Left forelimb (tissue), 1 donor: ENCODE data around the gene PTGIS.
A peak's percentile ranks its signal among the peaks of the same experiment; 100 is the strongest.

Experiments
- DNase-seq: peaks from one replicate; pipeline ENCODE4 v3.0.0-alpha.2; 2018; ENCODE audit warnings: low spot score

The PTGIS gene

GRCh38 chr20:49496553-49497397, 71.2 kb downstream of the PTGIS start:
- no peak for DNase-seq

DNA sequence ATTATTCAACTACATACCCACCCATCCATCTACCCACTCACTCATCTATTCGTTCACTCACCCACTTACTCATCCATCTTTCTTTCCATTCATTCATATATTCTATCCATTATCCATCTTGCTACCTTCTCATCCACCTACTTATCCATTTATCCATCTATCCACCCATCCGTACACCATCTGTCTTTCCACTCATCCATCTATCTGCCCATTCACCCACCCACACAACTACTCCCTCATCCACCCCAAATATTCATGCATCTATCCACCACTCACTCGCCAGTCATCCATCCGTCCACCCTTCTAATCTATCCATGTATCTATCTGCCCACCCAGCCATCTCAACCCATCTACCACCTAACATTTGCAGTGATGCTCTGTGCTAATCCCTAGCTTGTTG, 71.9 kb downstream of the PTGIS start:
- DNase-seq, result no peak

DNA sequence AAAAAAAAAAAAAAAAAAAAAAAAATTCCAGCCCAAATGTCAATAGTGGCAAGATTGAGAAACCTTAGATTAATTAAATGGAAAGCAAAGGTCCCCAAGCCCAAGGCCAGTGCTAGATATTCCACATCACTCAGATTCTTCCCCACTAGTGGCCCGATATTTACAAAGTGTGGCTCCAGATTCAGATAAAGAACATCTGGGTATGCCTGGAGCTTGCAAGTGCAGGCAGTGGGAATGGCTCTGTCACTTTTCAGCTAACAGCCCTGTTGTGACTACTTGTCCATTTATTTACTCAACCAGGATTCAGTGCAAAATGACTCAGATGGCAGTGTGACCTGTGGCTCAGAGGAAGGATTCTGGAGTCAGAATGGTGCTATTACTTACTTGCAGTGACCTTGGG, 77.2 kb downstream of the PTGIS start:
- DNase-seq, result no peak

GRCh38 chr20:49489688-49490087, 78.2 kb downstream of the PTGIS start:
- no peak for DNase-seq

DNA sequence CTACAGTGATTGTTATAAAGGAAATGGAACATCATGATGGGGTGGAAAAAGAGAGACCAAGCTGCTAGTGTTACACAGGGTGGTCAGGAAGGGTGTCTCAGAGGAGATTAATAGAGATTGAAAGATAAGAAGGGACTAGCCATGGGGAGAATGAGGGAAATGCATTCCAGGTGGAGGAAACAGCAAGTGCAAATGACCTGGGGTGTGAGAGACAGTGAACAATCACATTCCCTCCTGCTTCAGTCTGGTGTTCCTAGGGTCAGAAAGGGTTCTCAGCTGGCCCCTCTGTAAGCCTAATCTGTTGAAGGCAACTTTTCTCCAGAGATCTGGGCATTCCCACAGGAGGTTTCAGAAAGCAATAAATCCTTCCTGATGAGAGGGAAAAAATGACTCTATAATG, 81.9 kb downstream of the PTGIS start:
- no peak for DNase-seq

- DNase-seq, result no peak
Measured at GRCh38 chr20:49485563-49485962, 82.4 kb downstream of the PTGIS start.

DNA sequence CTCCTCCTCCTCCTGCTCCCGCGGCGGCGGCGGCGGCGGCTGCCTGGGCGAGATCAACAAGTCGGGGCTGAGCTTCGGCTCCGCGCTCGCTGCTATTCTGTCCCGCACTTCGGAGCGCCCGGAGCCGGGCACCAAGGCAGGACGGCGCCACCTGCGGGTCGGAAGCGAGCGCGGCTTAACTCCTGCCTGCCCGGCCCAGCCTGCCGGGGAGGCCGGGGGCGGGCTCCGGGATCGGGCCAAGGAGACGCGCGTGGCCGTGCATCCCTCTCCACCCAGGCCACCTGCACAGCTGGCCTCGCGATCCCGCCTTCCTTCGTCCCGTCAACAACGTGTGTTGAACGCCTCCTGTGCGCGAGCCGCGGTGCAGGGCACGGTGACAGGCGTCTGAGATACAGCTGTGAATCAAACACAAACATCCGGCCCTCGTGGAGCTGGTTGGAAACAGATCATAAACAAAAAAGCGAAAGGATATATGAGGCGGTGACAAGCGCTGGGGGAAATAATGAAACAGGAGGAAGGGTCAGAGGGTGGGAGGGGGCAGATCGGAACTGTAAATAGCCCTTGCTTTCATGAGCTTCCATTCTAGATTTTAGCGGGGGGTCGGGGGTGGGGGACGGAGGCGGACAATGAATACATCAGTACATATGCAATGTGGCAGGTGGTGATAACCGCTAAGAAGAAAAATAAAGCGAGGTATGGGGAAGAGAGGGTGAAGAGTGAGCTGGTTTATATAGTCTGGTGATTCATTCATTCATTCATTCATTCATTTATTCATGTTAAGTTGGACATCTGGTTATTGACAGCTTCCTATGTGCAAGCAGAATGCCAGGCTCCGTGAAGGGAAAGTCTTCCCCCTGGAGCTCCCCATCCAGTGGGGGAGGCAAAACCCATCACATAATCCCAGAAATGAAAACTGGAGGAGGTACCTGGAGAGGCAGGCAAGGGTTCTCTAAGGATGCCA, 83.5 kb downstream of the PTGIS start:
- peak; percentile 87 for DNase-seq

GRCh38 chr20:49483696-49484123, 84.2 kb downstream of the PTGIS start:
- no peak for DNase-seq

DNA sequence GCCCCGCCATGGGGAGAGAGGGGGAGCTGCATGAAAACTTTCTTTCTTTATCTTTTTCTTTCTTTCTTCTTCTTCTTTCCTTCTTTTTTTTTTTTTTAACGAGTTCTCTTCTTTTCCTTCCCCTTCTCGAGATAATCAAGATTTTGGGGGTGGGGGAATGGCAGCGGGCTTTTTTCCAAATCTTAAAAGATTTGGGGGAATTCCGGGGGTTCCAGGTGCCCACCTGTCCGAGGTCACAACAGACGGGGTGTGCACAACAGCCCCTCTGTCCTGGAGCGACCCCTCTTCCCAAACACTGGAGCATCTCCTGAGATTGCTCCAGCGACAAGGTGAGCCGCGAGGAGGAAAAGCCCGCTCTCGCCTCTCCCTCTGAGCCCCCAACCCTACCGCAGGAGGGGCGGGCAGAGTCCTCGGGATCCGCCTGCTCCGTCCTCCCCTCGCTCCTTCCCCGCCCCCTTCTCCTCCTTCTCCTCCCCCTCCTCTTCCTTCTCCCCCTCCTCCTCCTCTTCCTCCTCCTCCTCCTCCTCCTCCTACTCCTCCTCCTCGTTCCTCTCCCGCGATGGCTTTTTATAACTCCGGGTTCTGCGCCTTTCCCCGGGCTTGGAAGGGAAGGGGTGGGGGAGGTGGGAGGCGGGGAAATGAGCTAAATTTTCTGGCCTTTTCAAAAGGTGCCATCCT, 84.8 kb downstream of the PTGIS start:
- DNase-seq, result no peak

DNA sequence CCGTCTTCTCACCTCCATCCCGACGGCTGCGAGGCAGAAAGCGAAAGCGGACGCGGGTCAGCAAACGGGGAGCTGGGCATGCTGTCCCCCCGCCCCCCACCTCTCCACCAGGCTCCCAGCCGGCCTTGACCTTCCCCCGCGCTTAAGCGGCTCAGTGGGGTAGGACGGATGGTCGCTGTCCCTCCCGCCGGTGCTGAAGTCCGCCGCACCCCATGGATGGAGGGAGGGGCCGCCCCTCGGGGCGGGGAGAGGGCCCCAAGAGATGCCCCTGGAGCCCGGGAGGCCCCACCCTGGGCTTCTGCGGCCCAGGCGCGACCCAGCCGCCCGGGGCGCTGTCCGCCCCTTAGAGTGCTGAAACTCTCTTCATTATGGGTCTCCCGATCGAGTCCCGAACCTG, 85.3 kb downstream of the PTGIS start, which contains the start of gene KCNB1:
Gene KCNB1, minus strand, starts transcription at position 48 of the 397 bp plus-strand sequence. CDS start 188 bp downstream, outside the sequence.
- DNase-seq, result peak; percentile 76

DNA sequence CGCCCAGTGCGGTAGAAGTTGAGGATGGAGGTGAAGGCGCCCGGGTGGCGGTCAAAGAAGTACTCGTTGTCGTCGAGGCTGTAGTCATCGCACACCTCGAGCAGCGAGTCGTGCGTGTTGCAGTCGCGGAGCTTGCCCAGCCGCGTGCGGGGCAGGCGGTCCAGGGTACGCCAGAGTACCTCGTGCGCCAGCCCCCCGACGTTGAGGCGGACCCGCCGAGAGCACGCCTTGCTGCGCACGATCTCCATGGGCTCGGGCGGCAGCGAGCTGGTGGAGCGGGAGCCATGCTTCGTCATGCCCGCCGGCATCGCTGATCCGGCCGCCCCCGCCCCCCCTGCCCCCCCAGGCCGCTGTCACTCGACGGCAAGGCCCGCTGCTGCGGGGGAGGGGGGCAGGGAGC, 85.8 kb downstream of the PTGIS start:
- DNase-seq, result no peak

DNA sequence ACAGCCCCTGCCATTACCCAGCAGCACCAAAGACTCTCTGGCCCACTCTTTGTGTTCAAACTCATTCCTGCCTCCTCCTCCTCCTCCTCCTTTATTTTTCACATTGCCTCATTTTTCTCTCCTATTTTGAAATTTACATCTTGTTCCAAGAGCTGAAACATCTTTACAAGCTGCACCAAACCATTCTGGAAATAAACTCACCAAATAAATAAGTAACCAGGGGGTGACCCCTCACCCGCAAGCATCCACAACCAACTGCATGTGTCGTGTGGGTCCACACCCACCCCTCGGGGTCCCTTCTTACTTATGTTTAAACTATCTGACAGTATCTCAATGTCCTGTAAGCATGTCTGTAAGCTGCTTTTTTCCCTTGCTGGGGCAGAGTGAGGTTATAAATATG, 86.8 kb downstream of the PTGIS start:
- DNase-seq, result no peak

DNA sequence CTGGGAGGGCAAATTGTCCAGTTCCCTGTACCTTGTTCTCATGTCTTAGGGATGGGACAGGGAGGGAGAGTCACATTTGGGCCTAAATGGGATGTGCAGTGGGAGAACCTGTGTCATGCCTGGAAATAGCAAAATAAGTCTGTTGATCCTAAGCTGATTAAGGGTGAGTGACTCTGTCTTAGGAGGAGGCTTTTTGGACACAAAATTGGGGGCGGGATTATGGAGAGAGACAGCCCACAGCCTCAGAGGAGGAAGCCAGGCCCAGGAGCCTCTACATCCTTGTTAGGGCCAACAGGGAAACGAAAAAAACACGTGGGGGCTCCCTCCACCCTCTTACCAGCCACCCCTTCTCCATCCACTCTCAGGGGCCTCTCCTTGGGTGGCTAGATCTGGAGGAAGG, 87.7 kb downstream of the PTGIS start:
- DNase-seq, result no peak

GRCh38 chr20:49479785-49480184, 88.2 kb downstream of the PTGIS start:
- no peak for DNase-seq

DNA sequence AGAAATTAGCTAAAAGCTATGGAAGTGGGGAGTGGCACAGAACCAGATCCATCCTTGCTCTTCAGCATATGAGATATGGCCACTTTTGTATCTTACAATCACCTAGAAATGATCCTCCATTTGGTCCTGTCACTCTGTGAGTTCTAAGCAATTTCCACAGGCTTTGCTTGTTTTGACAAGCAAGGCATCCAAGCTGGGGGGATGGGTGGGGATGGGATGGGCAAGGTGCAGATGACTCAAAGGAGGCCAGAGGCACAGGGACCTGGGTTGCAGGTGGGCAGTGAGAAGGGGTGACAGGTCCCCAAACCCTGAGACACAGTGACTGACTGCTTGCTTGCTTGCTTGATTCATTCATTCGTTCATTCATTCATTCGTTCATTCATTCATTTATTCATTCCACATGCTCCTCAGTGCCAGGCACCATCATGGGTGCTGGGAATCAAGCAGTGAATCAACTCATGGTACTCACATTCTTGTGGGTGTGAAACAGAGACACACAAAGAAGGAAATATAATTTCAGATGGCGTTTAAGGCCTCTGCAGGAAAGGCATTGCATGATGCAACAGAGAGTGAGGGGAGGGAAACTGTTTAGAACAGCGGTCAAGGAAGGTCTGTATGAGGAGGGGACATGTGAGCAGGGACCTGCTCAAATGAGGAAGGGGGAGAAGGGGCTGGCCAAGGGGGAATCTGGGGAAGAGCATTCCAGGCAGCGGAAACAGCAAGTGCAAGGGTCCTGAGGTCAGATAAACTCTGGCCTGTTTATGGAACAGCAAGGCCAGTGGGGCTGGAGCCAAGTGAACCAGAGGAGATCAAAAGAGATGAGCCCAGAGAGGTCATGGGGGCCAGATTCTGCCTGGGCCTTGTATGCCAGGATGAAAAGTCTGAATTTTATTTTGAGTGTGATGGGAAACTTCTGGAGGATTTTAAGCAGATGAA, 88.9 kb downstream of the PTGIS start:
- DNase-seq, result no peak

DNA sequence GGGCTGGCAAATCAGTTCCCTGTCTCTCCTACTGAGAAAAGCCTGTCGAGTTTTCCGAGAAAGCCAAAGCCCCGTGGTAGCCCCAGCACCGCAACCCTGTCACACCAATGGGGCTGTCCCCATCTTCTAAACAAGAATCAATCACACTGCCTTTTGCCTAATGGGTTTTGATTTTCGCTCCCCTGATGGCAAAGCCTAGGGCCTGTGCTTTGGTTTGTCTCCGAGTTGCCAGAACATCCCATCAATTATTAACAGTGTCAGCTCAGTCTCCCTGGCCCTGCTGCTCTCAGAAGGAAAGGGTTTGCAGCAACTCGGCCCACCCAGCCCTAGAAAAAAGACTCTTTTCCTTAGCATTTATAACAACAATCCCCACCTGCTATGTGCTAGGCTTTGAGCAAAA, 89.7 kb downstream of the PTGIS start:
- DNase-seq, result no peak

- DNase-seq, result no peak
Measured at GRCh38 chr20:49477200-49477599, 90.7 kb downstream of the PTGIS start.

DNA sequence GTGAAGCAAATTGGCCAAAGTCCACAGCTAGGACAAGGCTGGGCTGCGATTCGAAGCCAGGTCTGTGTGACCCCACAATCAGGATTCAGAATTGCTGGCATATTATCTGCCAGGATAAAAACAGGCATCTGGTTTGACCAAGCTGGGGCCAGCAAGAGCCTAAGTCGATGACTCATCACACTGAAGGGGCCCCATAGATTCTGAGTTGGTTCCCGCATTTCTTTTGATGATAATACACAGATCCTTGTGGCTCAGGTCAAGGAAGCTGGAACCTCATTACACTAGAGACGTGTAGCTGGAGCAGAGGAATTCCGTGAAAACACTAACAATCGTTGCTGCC, 92.0 kb downstream of the PTGIS start:
- no peak for DNase-seq

DNA sequence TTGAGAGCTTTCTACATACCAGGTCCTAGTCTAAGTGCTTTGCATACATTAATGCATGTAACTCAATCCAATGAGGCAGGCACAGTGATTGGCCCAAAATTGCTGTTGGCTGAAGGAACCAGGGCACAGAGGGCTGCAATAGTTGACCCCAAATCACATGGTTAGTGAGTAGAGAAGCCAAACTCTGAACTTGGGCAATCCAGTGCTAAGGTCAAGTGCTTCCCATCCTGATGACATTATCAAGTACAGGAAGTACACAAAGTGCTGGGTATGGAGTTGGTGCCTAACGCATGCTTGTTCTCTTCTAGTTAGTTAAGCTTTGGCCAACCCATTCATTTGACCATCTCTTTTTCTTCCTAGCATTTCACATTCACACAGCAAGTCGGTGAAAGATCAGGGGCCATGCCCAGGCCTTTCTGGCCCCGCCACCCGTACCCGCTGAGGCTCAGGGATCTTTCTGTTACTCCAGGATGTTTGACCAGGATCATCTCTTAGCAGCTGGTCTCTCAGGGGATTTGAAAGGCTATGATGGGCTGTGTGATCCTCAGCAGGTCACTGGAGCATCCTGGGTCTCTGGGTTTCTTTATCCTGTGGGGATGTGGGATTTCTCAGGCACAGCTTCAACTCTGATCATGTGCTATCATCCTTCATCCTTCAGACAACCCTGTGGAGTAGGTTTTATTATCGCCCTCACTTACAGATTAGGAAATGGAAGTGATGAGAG, 92.5 kb downstream of the PTGIS start:
- no peak for DNase-seq

DNA sequence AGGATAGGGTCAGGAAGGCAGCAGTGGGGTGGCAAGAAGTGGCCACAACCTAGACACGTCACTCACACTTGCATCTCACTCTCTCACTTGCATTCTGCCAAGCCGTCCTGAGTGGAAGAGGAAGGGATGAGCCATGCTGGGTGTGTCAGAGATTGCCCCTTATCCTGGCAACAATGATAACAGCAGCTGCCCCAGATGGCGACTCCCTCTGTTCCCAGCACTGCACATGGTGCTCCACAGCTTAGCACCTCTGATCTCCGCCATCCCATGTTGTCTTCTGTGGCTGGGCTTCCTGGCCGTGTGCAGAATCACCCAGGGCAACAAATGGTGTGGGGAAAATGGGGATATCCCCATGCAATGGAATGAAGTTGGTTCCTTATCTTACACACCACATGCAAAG, 96.5 kb downstream of the PTGIS start:
- no peak for DNase-seq

DNA sequence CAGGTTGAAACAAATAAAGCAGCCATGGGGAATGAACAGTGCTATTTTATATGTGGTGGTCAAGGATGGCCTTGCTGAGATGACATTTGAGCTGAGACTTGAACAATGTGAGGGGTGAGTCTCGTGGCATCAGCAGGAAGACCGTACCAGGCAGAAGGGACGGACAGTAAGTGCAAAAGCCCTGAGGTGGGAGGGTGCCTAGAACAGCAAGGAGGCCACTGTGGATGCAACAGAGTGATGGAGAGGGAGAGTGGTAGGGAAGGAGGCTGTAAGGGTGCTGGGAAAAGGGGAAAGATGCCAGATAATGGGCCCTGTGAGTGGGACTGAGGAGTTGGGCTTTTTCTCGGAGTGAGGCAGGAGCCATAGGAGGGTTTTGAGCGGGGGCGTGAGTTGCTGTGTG, 97.0 kb downstream of the PTGIS start:
- no peak for DNase-seq
